H1 (cell line): ENCODE data around the gene PRODH2. TPM values are rescaled to one million over a fixed set of nuclear protein-coding genes. Genes with fewer than 3 reads are reported as not detected.

ENCODE experiments used
- CTCF ChIA-PET: fragments of 300-600 bp; sonication (Branson Sonifier 250); formaldehyde crosslinking; loops from one replicate; lab custom pipeline; 2021; ENCODE audit not compliant: partially characterized antibody; lab: Charles Lee
- POLR2A ChIA-PET: fragments of 300-600 bp; sonication (Branson Sonifier 250); formaldehyde crosslinking; loops from one replicate; lab custom pipeline; 2021; ENCODE audit warnings: inconsistent platforms; ENCODE audit not compliant: partially characterized antibody; lab: Charles Lee
- DNase-seq, 2 experiments: peaks; one replicate each; pipeline versions ENCODE4 v3.0.0 to v3.0.0-alpha.2; 2010 to 2022; ENCODE audit warnings: low spot score in 2 of 2, low read depth in 1 of 2, mixed read lengths in 1 of 2
- FAIRE-seq: peaks from 2 replicates; lab custom pipeline; 2011; peaks lifted over from hg19 to GRCh38; lab: Jason Lieb, UNC
- H2AFZ ChIP-seq: 2 replicates; pipeline ENCODE4 v1.8.1; 2012; ENCODE audit warnings: low read length, inconsistent platforms
- H2AK5ac ChIP-seq: 2 replicates; pipeline ENCODE4 v1.6.1; 2013; ENCODE audit warnings: low read depth, low read length
- H2BK120ac ChIP-seq: replicated peaks from 2 replicates; pipeline ENCODE3; 2013; ENCODE audit warnings: low read depth, low read length, inconsistent platforms
- H2BK12ac ChIP-seq: 2 replicates; pipeline ENCODE4 v1.6.1; 2013; ENCODE audit warnings: low read depth, low read length
- H2BK15ac ChIP-seq: 2 replicates; pipeline ENCODE4 v1.6.1; 2013; ENCODE audit warnings: low read length
- H2BK20ac ChIP-seq: 2 replicates; pipeline ENCODE4 v1.6.1; 2013; ENCODE audit warnings: low read length
- H2BK5ac ChIP-seq: 2 replicates; pipeline ENCODE4 v1.6.1; 2013; ENCODE audit warnings: low read depth, low read length
- H3K14ac ChIP-seq: 2 replicates; pipeline ENCODE4 v1.6.1; 2013; ENCODE audit warnings: inconsistent platforms; ENCODE audit not compliant: insufficient read length
- H3K18ac ChIP-seq: 2 replicates; pipeline ENCODE4 v1.6.1; 2013; ENCODE audit warnings: low read length; ENCODE audit errors: extremely low read depth
- H3K23ac ChIP-seq: 2 replicates; pipeline ENCODE4 v1.6.1; 2013; ENCODE audit warnings: inconsistent platforms; ENCODE audit not compliant: insufficient read length
- H3K23me2 ChIP-seq: 2 replicates; pipeline ENCODE4 v1.6.1; 2013; ENCODE audit warnings: low read depth, low read length
- H3K27ac ChIP-seq: 2 replicates; pipeline ENCODE4 v1.6.1; 2011; ENCODE audit warnings: low read depth, low read length, inconsistent platforms
- H3K27me3 ChIP-seq, 4 experiments: replicated peaks in 1 of 4; 1 replicate in 1 of 4; 2 replicates in 3 of 4; pipeline versions ENCODE4 v1.6.1 to v1.8.1; 2011 to 2013; ENCODE audit warnings: low read length in 3 of 4, mild to moderate bottlenecking in 3 of 4, inconsistent platforms in 2 of 4, mixed read lengths in 2 of 4, moderate library complexity in 1 of 4; ENCODE audit not compliant: control insufficient read depth in 3 of 4, insufficient read depth in 3 of 4; ENCODE audit errors: extremely low read depth in 1 of 4
- H3K36me3 ChIP-seq, 4 experiments: 2 replicates each; pipeline versions ENCODE4 v1.6.1 to v1.8.1; 2011 to 2013; ENCODE audit warnings: mild to moderate bottlenecking in 4 of 4, low read length in 3 of 4, moderate library complexity in 2 of 4, control low read depth in 1 of 4, inconsistent platforms in 1 of 4; ENCODE audit not compliant: insufficient read depth in 4 of 4, control insufficient read depth in 2 of 4
- H3K4ac ChIP-seq: replicated peaks from 2 replicates; pipeline ENCODE3; 2013; ENCODE audit warnings: low read length, low read depth, mixed read lengths, inconsistent platforms; ENCODE audit not compliant: insufficient read length
- H3K4me1 ChIP-seq, 4 experiments: replicated peaks in 1 of 4; 1 replicate in 1 of 4; 2 replicates in 3 of 4; pipeline versions ENCODE4 v1.6.1 to v1.8.1; 2011 to 2013; ENCODE audit warnings: low read length in 3 of 4, inconsistent platforms in 2 of 4, mixed read lengths in 1 of 4; ENCODE audit not compliant: insufficient read depth in 4 of 4, control insufficient read depth in 3 of 4
- H3K4me2 ChIP-seq, 2 experiments: 2 replicates each; pipeline versions ENCODE4 v1.6.1 to v1.8.1; 2011 to 2013; ENCODE audit warnings: low read depth in 2 of 2, low read length in 2 of 2, control low read depth in 1 of 2, inconsistent platforms in 1 of 2, mild to moderate bottlenecking in 1 of 2; ENCODE audit not compliant: insufficient read depth in 1 of 2
- H3K4me3 ChIP-seq, 4 experiments: fragments of 200-600, 300-600 bp in 1 of 4; sonication (generic), shearing (Covaris generic), sonication (Bioruptor Twin) in 1 of 4; 2 replicates each; pipeline versions ENCODE4 v1.5.1 to v1.8.1; 2011 to 2016; ENCODE audit warnings: low read length in 4 of 4, low read depth in 3 of 4, control low read depth in 2 of 4, inconsistent platforms in 2 of 4, mild to moderate bottlenecking in 2 of 4, mixed read lengths in 1 of 4, moderate library complexity in 1 of 4; ENCODE audit not compliant: insufficient read depth in 2 of 4; ENCODE audit errors: extremely low read depth in 1 of 4
- H3K56ac ChIP-seq: replicated peaks from 2 replicates; pipeline ENCODE3; 2013; ENCODE audit warnings: low read depth, mild to moderate bottlenecking, mixed read lengths, low read length, inconsistent platforms; ENCODE audit not compliant: insufficient read length
- H3K79me1 ChIP-seq: 2 replicates; pipeline ENCODE4 v1.6.1; 2013; ENCODE audit warnings: low read depth, low read length, control low read depth
- H3K79me2 ChIP-seq, 2 experiments: 2 replicates each; pipeline versions ENCODE4 v1.6.1 to v1.8.1; 2012 to 2013; ENCODE audit warnings: low read length in 2 of 2, mild to moderate bottlenecking in 2 of 2, inconsistent platforms in 1 of 2; ENCODE audit not compliant: insufficient read depth in 2 of 2, control insufficient read depth in 1 of 2
- H3K9ac ChIP-seq, 4 experiments: replicated peaks in 1 of 4; 1 replicate in 1 of 4; 2 replicates in 3 of 4; pipeline versions ENCODE4 v1.6.1 to v1.8.1; 2011 to 2013; ENCODE audit warnings: low read depth in 3 of 4, low read length in 3 of 4, control low read depth in 2 of 4, mild to moderate bottlenecking in 2 of 4, moderate library complexity in 2 of 4, inconsistent platforms in 1 of 4; ENCODE audit errors: extremely low read depth in 1 of 4
- H3K9me3 ChIP-seq, 2 experiments: 2 replicates each; pipeline versions ENCODE4 v1.6.1 to v1.8.1; 2012 to 2013; ENCODE audit warnings: mild to moderate bottlenecking in 2 of 2, moderate library complexity in 2 of 2, control low read depth in 1 of 2, inconsistent platforms in 1 of 2, low read depth in 1 of 2, low read length in 1 of 2, mixed read lengths in 1 of 2; ENCODE audit not compliant: insufficient read depth in 2 of 2
- H4K20me1 ChIP-seq, 2 experiments: replicated peaks in 1 of 2; 2 replicates each; pipeline versions ENCODE3 to v1.8.1; 2011 to 2013; ENCODE audit warnings: inconsistent platforms in 2 of 2, low read length in 2 of 2, mild to moderate bottlenecking in 1 of 2; ENCODE audit not compliant: insufficient read depth in 2 of 2, control insufficient read depth in 1 of 2
- H4K5ac ChIP-seq: 2 replicates; pipeline ENCODE4 v1.6.1; 2013; ENCODE audit warnings: low read length, low read depth, mixed read lengths, inconsistent platforms; ENCODE audit not compliant: insufficient read length
- H4K8ac ChIP-seq: 2 replicates; pipeline ENCODE4 v1.8.0; 2013; ENCODE audit warnings: mild to moderate bottlenecking, moderate library complexity, low read length, inconsistent platforms; ENCODE audit not compliant: insufficient read depth; ENCODE audit errors: extremely low read depth
- H4K91ac ChIP-seq: replicated peaks from 2 replicates; pipeline ENCODE3; 2013; ENCODE audit warnings: low read length, mixed read lengths, inconsistent platforms; ENCODE audit not compliant: insufficient read length
- CBX8 ChIP-seq: fragments of 300-800, 300-1000 bp; sonication (generic); IDR thresholded peaks from 2 replicates; pipeline ENCODE4 v1.7.1; 2016; ENCODE audit warnings: low read depth, low read length, borderline replicate concordance
- CHD1 ChIP-seq: IDR thresholded peaks from 2 replicates; pipeline ENCODE4 v1.6.1; 2012; ENCODE audit warnings: low read depth, low read length, improper control_type of control experiment
- CHD2 ChIP-seq: IDR thresholded peaks from 2 replicates; pipeline ENCODE4 v1.6.1; 2012; ENCODE audit warnings: low read length, improper control_type of control experiment
- EZH2 ChIP-seq: fragments of 200-600 bp; sonication (generic); IDR thresholded peaks from 2 replicates; pipeline ENCODE4 v1.7.1; 2012; ENCODE audit warnings: low read depth, mild to moderate bottlenecking, moderate library complexity, low read length, inconsistent platforms; ENCODE audit not compliant: severe bottlenecking
- TBP ChIP-seq: IDR thresholded peaks from 2 replicates; pipeline ENCODE4 v1.6.1; 2011; ENCODE audit warnings: low read depth, low read length, improper control_type of control experiment
- USF2 ChIP-seq: IDR thresholded peaks from 2 replicates; pipeline ENCODE4 v1.6.1; 2011; ENCODE audit warnings: low read length, improper control_type of control experiment
- ZNF274 ChIP-seq: IDR thresholded peaks from 2 replicates; pipeline ENCODE4 v1.7.0; 2012; ENCODE audit warnings: low read length, borderline replicate concordance; ENCODE audit errors: extremely low read depth
- WGBS, 2 experiments: shearing (Covaris generic) in 1 of 2; methylation state at CpG; one replicate each; pipeline versions ENCODE4 v1.1.6 to v1.1.7; 2013 to 2015; ENCODE audit warnings: low lambda C conversion rate in 2 of 2, mixed read lengths in 2 of 2, inconsistent platforms in 1 of 2, low coverage in 1 of 2, missing lambda C conversion rate in 1 of 2; ENCODE audit not compliant: insufficient replicate concordance in 2 of 2, insufficient coverage in 1 of 2, insufficient read length in 1 of 2; ENCODE audit errors: extremely low coverage in 1 of 2, missing lambda C conversion rate in 1 of 2; 5-methylcytosine and 5-hydroxymethylcytosine counted together
- polyA plus RNA-seq, 7 experiments: library from polyadenylated mRNA; depleted of rRNA in 3 of 7; stranded (reverse) in 5 of 7; unstranded in 2 of 7; fragments of >200 nt in 5 of 7; fragments of 200-250 nt in 2 of 7; gene quantifications; 1 replicate in 5 of 7; 2 replicates in 1 of 7; 4 replicates in 1 of 7; pipeline versions ENCODE4 v1.2.1 to v1.2.3, GENCODE V29; 2011 to 2013; ENCODE audit warnings: missing spikeins in 2 of 7, mixed read lengths in 2 of 7
- total RNA-seq: library from RNA; stranded (reverse); fragmentation: NEBNext Ultra II Directional; extraction: Animal tissue kit (Norgen Biotek cat#: 25700); gene quantifications from 2 replicates; pipeline ENCODE4 v1.2.1, GENCODE V29; 2021

PRODH2 gene
- total and polyA plus RNA-seq, 2 of the 8 experiments (the other 6 are each of a cell fraction or from before 2014, with no cell fraction given) = not detected

GRCh38 chr19:35796645-35797542 lies 15.8 kb downstream of the PRODH2 start:
- H3K27ac ChIP-seq = no peak overlapping the region
- H2AK5ac ChIP-seq = 0 out of 2 replicates have a peak overlapping the region, but pooled peaks have one; percentile 82
- H3K4me1 ChIP-seq = peaks cover 0 to 9% (median 4%) of the 10 kb centered on the region in 4 experiments; a peak in 5 of 7 replicates
- FAIRE-seq = no peak
- H4K91ac ChIP-seq = no peak overlapping the region
- peaks cover 11% of the 10 kb centered on the region; the same call in 1 of the 2 replicates for H3K23me2 ChIP-seq
- H2BK12ac ChIP-seq = no peak overlapping the region
- peaks cover 6 to 23% (median 20%) of the 10 kb centered on the region in 4 experiments for H3K27me3 ChIP-seq
- H2BK20ac ChIP-seq = no peak overlapping the region
- no peaks in the 10 kb centered on the region for H3K9me3 ChIP-seq
- H3K14ac ChIP-seq = no peak overlapping the region
- no peak overlapping the region for H2BK15ac ChIP-seq
- peak overlapping the region; percentile 60 for H3K18ac ChIP-seq
- H4K20me1 ChIP-seq = no peaks in the 10 kb centered on the region
- WGBS, 2 experiments = 29% methylated on average over 36 of the region's 39 CpGs; no CpG with 5 or more reads in 1 of the 2 experiments
- H3K79me1 ChIP-seq = no peaks in the 10 kb centered on the region
- H3K4me2 ChIP-seq = peak overlapping the region; percentile 73 to 89
- no peak overlapping the region for H3K9ac ChIP-seq
- H2BK120ac ChIP-seq = no peak overlapping the region
- no peak for DNase-seq
- H3K56ac ChIP-seq = peak overlapping the region; percentile 39
- H4K5ac ChIP-seq = no peak overlapping the region
- H3K36me3 ChIP-seq = no peaks in the 10 kb centered on the region
- no peaks in the 10 kb centered on the region for H3K79me2 ChIP-seq
- no peak overlapping the region for H3K23ac ChIP-seq
- ChIA-PET POLR2A (interaction anchor here (0.7 to 1.2 kb wide), 4 partner anchors 9 to 79 kb away, joined by 3 to 5 read pairs (median 4); no protein-coding TSS in a partner anchor), CTCF (interaction anchor here (0.6 to 3.6 kb wide), 5 partner anchors 9 to 118 kb away, joined by 3 to 13 read pairs (median 3); no protein-coding TSS in a partner anchor)
- H3K4me3 ChIP-seq = peak overlapping the region; percentile 16 to 59 (median 24); a peak in 7 of 8 replicates
- H2AFZ ChIP-seq = no peak overlapping the region
- H2BK5ac ChIP-seq = no peak overlapping the region
- no peak overlapping the region for H3K4ac ChIP-seq
- no peak overlapping the region; the same call in 1 of the 2 replicates for H4K8ac ChIP-seq
- no peak for TF ChIP-seq CHD2
- no peak for TF ChIP-seq ZNF274
- peak; percentile 36 for TF ChIP-seq EZH2
- TF ChIP-seq USF2 = no peak
- TF ChIP-seq CHD1 = no peak
- TF ChIP-seq TBP = no peak
- TF ChIP-seq CBX8 = no peak
